GM19238 (cell line): ENCODE measurements around the gene NAGA.
A peak's percentile ranks its signal among the peaks of the same experiment; 100 is the strongest.
"Not testable (repeated sequence)": the region's sequence is repeated elsewhere in the genome, so short reads cannot be mapped to it uniquely, and the experiment has no call there.

Experiments used
- DNase-seq: peaks from one replicate; pipeline ENCODE4 v3.0.0; 2011; ENCODE audit warnings: low spot score; ENCODE audit not compliant: insufficient read length

The NAGA gene

DNA sequence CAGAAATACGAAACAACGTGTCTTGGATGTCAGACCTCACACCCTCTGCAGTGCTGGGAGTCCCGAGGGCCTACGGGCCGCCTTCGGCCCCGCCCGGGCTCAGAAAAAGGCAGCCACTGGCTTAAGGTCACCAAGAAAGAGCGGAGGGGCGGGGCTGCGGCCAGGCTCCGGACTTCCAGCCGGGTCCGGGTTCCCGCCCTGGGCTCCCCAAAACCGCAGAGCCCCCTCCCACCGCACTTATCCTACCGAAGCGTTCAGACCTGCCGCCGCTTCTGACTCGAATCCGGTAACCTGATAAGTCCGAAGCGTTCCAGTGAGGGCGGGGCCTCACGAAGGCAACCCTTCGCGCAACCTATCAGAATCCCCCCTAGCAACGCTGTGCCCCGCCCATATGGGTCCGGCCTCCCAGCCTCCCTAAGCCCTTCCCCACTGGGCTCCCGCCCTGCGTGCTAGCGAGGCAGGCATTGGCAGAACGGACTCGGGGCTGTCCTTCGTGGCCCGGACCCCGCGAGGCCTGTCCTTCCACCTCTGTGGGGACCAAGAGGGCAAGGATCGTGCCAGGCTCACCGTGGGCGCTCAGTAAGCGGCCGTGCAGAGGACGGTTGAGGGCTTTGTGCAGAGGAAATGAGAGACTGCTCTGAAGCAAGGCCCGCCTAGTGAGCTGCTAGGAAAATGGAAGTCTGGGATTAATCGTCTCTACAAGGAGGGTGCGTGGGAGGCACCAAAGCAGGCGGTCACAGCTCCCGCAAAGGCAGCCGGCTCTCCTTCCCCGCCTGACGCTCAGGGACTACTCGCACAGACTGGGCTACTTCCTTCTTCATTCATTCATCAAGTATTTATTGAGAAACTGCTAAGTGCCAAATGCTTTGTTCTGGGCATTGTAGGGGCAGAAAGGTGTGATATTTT, at the start of gene NAGA:
NAGA (minus strand) TSS at position 296 of the 906 bp plus-strand sequence. CDS start 515 bp downstream, outside the sequence.
- peak; percentile 99 for DNase-seq

DNA sequence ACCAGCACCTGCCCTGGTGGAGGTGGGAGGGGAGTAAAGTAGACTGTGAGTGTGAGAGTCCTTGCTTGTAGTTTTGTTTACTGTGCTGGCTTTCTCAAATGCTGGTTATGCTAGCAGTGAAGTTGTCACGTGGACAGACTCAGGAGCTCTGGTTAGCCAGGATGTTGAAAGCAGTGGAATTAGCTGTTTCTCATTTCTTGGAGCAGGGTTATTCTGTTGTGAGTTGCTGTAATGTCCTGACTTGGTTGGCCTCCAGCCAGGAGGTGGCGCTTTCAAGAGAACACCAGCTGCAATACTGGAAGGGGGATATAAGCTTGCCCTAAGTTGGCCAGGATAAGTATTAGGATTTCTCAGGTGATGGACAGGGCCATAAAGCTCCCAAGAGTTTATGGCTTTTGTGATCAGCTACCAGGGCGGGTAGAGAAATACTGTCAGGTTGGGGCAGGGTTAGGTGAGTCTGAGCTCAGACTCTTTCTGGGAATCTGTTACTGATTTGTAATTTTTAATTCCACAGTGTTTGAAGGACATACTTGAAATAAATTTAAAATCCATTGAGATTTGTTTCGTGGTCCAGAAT, 46.3 kb upstream of the NAGA start:
- DNase-seq, result no peak

DNA sequence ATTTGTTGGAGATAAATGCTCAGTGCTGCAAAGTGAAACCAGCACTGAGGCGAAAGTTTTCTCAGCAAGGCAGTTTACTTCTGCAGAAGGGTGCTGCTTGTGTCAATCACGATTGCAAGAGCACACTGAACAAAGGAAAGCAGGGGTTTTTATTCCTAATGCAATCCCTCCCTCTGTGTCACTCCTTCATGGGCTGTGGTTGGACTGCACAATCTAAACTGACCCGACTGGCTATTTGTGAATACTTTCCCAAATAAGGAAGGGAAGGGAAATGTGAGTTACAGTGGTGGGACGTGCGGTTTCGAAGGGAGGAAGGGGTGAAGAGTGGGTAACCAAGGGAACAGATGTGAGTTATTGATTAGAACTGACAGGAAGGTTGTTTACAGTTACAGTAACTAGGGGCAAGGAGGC, 44.8 kb upstream of the NAGA start:
- not testable (repeated sequence) for DNase-seq

DNA sequence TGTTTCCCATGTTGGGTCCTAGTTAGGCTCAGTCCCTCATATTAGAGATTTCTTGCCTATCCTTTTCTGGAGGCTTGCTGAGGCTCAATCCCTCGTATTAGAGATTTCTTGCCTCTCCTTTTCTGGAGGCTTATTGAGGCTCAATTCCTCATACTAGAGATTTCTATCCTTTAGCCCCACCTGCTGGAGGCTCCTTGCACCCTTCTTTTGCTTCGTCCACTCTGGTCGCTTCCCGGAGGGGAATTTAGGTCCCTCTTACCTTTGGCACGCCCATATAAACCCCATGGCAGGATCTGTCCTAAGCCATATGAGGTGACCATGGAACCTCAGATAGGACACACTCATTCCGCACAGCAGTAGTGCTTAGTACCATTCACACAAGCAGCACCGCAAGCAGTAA, 44.1 kb upstream of the NAGA start:
- no peak for DNase-seq

DNA sequence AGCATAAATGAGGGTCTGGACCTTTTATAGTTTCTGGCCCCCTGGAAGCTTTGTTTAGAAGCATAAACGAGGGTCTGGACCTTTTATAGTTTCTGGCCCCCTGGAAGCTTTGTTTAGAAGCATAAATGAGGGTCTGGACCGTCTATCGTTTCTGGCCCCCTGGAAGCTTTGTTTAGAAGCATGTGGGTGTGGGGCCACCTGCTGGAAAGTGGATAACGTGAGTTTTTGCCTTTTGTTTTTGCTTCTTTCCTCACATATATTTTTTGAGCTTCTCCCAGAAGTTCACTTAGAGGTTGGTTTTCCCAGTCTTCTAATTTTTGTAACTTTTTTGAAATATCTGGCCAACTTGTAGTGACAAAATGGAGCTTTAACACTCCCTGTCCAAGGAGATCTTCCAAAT, 42.2 kb upstream of the NAGA start:
- not testable (repeated sequence) for DNase-seq

DNA sequence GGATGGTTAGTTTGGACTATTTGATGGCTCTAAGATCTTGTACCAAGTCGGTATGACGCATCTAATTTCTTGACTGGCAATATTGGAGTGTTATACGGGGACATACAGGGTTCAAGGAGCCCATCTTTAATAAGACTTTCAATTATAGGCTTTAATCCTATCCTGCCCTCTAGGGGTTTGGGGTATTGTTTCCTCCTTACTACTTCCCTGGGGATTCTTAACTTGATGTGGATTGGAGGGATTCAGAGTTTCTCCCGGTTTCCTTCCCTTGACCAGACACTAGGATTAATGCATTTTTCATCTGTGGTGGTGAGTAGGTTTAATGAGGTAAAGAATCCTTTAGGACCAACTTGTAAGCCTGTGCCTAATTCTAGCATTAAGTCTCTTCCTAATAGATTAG, 41.2 kb upstream of the NAGA start:
- DNase-seq, result no peak

DNA sequence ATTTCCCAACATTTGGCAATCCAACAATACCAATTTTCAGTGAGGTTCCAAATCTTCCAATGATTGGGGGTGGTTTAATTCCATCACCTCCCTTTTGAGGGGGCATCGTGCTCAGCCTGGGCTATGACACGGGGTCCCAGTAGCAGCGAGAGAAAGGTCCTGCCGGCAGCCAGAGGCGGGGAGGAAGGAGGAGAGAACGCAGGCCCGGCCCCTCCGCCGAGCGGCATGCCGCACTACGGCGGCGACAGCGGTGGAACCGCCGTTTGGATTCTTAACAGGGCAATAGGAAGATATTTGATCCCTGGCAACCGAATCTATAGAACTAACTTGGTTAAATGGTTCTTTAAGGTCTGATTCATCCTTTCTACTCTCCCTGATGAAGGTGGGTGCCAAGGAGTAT, 38.2 kb upstream of the NAGA start:
- DNase-seq, result no peak

DNA sequence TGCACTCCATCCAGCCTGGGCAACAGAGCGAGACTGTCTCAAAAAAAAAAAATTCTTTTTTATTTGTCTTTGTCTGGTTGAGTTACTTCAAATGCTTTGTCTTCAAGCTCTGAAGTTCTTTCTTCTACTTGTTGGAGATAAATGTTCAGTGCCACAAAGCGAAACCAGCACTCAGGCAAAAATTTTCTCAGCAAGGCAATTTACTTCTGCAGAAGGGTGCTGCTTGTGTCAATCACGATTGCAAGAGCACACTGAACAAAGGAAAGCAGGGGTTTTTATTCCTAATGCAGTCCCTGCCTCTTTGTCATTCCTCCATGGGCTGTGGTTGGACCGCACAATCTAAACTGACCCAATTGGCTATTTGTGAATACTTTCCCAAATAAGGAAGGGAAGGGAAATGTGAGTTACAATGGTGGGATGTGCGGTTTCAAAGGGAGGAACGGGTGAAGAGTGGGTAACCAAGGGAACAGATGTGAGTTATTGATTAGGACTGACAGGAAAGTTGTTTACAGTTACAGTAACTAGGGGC, 33.8 kb upstream of the NAGA start:
- not testable (repeated sequence) for DNase-seq

DNA sequence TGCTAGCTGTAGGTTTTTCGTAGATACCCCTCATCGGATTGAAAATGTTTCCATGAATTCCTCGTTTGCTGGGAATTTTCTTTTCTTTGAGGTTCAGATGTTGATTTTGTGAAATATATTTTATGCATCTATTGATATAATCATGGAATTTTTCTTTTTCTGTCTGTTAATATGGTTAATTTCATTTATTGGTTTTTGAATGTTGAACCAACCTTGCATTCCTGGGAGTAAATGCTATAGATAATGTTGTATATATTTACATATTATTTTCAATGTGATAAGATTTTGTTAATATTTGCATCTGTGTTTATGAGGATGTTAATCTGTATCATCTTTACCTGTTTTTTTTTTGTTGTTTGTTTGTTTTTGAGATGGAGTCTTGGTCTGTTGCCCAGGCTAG, 30.6 kb upstream of the NAGA start:
- no peak for DNase-seq

DNA sequence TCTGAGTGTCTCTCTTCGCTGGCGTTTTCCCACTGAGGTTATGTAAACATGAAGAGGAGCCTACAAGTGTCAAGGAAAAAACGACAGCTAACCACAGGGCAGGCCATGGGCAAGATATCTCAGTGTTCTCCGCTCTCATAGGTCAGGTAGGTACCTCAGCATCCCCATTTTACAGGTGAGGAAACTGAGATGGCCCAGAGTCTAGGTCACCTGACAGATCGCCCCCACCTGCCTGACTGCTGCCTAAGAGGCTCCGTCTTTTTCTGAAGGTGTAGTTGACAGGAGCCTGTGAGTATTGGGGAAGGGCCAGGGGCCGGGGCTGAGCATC, 20.8 kb upstream of the NAGA start:
- DNase-seq, result no peak

DNA sequence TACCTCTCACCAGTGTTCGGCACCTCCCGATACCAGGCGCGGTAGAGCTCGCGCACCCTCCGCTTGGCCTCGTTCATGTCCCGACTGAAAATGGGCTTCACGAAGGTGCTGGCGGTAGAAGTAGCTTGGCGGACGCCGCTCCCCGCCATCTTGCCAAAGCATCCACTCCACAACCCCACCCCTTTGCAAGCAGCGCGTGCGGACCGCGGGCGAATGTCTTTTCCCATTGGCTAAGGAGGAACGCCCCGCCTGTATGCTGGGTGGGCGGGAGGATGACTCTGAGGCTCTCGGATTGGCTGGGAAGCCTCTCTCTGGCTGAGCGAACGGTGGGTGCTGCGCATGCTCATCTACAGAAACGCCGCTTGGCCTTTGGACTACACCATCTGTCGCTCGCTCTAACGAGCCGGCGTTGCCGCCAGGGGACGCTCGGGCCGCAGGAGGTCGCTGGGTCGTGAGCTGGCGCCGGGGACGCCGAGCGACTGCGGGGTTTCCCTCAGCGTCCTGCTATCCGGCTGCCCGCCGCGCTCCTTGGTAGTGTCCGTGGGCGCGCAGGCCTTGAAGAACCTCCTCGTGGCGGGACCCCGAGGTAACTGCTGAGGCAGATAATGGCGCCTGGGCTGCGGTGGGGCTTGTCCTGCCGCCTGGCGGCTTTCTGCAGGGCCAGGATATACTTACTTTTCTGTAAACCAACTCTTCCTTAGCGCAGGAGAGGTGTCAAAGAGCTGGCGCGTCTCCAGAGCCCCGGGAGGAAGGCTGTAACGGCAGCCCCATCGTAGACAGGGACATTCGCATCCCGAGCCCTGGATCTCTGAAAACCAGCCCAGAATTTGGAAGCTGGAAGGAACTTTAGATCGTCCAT, 20.2 kb upstream of the NAGA start, which contains the start of gene NDUFA6:
NDUFA6 (minus strand) TSS at position 177 of the 859 bp plus-strand sequence; CDS start at position 149, 28 bp downstream.
- peak; percentile 94 for DNase-seq

DNA sequence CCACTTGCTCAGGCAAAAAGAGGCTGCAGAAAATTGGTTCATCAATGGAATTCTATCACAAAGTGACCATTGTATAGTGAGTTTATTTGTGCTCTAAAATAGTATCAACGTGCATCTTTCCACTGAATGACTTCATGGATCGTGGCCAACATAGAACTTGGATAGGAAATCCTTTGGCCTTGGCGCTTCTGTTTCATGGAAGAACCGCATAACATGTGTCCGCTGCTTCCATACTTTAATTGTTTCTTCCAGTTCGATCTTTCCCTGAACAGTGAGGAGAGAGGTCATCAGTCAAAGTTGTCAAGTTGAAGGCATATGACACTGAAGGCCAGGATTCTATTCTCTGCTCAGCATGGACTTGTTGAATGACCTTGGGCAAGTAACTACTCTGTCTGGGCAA, 15.4 kb upstream of the NAGA start:
- no peak for DNase-seq

DNA sequence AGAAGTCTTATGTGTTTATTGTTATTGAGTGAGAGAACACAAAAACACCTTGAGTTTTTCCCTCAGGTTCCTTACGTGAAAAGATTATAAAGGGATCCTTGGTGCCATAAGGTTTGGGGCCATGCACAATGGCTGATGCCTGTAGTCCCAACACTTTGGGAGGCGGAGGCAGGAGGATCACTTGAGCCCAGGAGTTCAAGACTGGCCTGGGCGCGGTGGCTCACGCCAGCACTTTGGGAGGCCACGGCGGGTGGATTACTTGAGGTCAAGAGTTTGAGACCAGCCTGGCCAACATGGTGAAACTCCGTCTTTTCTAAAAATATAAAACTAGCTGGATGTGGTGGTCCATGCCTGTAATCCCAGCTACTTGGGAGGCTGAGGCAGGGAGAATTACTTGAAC, 14.3 kb upstream of the NAGA start:
- DNase-seq, result no peak

DNA sequence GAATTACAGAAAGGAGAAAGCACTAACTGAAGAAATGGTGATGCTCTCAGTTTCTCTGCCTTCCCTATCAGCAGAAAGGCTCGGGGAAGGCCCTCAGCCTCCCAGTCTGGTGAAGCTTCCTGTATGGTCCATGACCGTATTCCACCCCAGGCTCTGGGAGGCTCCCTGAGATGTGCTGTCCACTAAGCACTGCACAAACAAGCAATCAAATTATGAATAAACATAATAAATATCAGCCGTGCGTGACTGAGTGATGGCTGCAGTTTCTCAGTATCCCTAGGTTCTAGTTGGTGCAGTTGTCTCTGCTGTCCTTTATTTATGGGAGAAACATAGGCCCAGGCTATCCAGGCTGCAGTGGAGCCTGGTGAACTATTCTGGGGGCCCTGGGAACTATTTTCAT, 12.5 kb upstream of the NAGA start:
- DNase-seq, result no peak

DNA sequence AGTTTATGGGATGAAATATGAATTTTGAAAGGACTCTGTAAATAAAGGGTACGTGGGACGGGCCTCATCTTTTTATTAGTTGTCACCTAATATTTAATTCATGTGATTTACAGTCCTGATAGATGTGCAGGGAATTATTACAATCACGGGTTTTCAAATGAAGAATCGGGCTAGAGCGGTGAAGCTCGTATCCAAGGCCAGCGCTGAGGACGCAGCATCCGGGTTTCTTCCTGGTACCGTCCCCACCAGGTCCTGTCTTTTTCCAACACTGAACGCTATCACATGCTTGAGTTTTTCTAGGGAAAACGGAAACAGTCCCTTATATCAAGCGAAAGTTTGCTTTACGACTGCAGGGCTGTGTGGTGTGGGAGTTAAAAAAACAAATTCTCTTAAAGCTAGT, 9.7 kb upstream of the NAGA start:
- DNase-seq, result no peak

DNA sequence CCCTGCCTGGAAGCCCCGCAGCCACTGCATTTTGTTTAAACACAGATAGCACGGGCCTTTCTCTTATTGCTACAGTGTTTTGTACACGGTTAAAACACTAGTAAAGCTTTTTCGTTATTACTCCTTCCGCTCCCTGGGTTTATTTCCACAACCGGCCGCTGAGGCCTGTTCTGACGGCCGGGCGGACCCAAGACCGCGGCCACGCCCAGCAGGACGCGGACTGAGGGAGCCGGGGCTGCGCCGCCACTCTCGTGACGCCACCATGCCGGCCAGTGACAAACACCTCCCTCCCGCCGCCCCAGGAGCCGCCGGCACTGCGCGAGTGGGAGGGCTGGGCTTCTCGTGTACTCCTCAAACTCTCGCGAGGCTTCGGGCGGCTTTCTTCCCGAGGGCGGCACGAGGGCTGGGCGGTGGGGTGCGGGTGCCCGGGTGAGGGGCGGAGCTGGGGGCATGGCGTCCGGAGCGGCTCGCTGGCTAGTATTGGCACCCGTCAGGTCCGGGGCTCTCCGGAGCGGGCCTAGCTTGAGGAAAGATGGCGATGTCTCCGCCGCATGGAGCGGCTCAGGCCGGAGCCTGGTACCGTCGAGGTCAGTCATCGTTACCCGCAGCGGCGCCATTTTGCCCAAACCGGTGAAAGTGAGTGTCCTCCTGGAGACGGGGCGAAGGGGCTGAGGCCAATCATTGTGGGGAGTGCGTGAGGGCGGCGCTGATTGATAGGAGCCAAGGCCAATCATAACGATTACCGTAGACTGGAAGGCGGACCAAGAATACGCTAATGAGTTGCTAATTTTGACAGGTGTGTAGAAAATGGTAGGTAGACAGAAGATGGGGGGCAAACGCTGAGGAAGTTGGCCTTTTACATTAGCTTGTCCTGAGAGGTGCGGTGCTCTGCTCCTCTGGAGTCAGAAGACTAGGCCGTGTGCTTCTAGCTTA, 9.0 kb upstream of the NAGA start, which contains the start of gene SMDT1:
SMDT1 (plus strand) TSS at position 382 of the 933 bp plus-strand sequence; CDS start at position 451, 69 bp downstream.
- peak; percentile 98 for DNase-seq

DNA sequence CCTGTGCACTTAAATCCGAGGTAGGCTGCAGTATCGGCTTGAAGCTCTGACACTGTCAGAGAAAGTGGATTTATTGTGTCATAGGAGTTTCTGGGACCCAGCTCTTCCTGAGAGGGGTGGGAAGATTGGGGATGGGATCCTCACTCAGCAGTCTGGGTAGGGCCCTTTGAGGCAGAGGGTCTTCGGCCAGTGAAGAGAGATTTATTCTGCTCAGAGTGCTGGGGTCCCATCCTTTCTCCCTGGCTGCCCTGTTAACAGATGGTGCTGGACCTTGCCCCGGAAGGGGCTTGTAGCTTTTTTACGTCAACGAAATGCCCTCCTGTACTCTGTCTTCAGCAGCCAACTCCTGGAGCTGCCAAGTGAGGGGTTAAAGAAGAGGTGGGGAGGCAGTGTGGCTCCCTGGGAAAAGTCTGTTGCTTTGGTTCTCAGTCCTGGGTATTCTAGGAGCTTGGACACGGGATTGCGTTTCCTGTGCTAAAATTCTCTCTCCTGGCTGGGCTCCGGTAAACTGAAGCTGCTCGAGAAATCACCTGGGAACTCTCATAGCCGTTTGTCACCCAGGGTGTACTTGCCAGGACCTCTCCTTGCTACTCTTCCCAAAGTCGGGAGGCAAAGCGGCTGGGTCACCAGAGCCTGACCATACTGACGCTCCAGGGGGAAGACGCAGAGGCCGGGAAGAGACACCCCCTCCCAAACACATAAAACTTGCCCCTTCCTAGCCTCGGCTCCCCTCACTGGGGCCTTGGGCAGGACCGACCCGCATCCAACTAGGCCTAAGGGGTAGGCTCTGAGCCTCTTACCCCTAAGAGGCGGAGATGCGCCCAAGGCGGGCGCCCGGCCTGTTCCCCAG, 8.1 kb upstream of the NAGA start:
- no peak for DNase-seq

DNA sequence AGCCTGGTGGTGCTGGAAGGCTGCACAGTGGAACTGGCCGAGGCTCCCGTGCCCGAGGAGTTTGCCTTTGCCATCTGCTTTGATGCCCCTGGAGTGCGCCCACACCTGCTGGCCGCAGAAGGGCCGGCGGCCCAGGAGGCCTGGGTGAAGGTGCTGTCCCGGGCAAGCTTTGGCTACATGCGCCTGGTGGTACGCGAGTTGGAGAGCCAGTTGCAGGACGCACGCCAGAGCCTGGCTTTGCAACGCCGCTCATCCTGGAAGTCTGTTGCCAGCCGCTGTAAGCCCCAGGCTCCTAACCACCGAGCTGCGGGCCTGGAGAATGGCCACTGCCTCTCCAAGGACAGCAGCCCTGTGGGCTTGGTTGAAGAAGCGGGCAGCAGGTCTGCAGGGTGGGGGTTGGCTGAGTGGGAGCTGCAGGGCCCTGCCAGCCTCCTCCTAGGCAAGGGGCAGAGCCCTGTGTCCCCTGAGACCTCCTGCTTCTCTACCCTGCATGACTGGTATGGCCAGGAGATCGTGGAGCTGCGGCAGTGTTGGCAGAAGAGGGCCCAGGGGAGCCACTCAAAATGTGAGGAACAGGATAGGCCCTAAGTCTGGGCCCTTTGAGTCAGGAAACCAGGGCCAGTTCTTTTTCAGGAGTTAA, 7.0 kb upstream of the NAGA start:
- DNase-seq, result no peak
